ENCODE measurements around the gene PRAME. TPM values are rescaled to one million over a fixed set of nuclear protein-coding genes. Genes with fewer than 3 reads are reported as not detected.

Gene PRAME
- polyA plus RNA-seq, 4 donors: not detected

GRCh38 chr22:22595001-22595835, 36.2 kb upstream of the PRAME start:
- Histone ChIP-seq H3K4me1 (ENCODE audit: control insufficient read depth in 3 of 3, insufficient read depth in 2 of 3, low read depth in 1 of 3, low read length in 2 of 3) (no peaks in the 10 kb centered on the region), H3K4me3 (ENCODE audit: low read depth in 1 of 3, low read length in 3 of 3) (no peak overlapping the region), H3K27me3 (ENCODE audit: control insufficient read depth in 3 of 3, insufficient read depth in 3 of 3, low read length in 3 of 3) (no peaks in the 10 kb centered on the region), H3K9me3 (ENCODE audit: control insufficient read depth in 2 of 2, insufficient read depth in 1 of 2, low read depth in 1 of 2, low read length in 1 of 2) (no peaks in the 10 kb centered on the region), H3K27ac (ENCODE audit: low read depth in 1 of 3, low read length in 2 of 3) (no peak overlapping the region), H3K36me3 (ENCODE audit: control insufficient read depth in 3 of 3, insufficient read depth in 2 of 3, low read depth in 1 of 3, low read length in 3 of 3) (no peaks in the 10 kb centered on the region)
- FAIRE-seq (no peak), DNase-seq (no peak)
- 60 to 91% (median 84%) methylated on average over 5 of the region's 5 CpGs for WGBS, 3 donors

- 46 to 51% (median 51%) methylated on average over 10 of the region's 10 CpGs for WGBS, 3 donors
- H3K36me3 ChIP-seq (ENCODE audit: control insufficient read depth in 3 of 3, insufficient read depth in 2 of 3, low read depth in 1 of 3, low read length in 3 of 3): no peaks in the 10 kb centered on the region
- H3K27me3 ChIP-seq (ENCODE audit: control insufficient read depth in 3 of 3, insufficient read depth in 3 of 3, low read length in 3 of 3): no peaks in the 10 kb centered on the region
- H3K27ac ChIP-seq (ENCODE audit: low read depth in 1 of 3, low read length in 2 of 3): no peak overlapping the region
- FAIRE-seq (no peak), DNase-seq (peak; percentile 33 to 63)
- no peaks in the 10 kb centered on the region for H3K9me3 ChIP-seq (ENCODE audit: control insufficient read depth in 2 of 2, insufficient read depth in 1 of 2, low read depth in 1 of 2, low read length in 1 of 2)
- no peak overlapping the region for H3K4me3 ChIP-seq (ENCODE audit: low read depth in 1 of 3, low read length in 3 of 3)
- H3K4me1 ChIP-seq (ENCODE audit: control insufficient read depth in 3 of 3, insufficient read depth in 2 of 3, low read depth in 1 of 3, low read length in 2 of 3): no peaks in the 10 kb centered on the region
These were observed 35.0 kb upstream of the PRAME start for GRCh38 chr22:22593964-22594656.

- 42 to 47% (median 46%) methylated on average over 2 of the region's 2 CpGs for WGBS, 3 donors
- H3K9me3 ChIP-seq (ENCODE audit: control insufficient read depth in 2 of 2, insufficient read depth in 1 of 2, low read depth in 1 of 2, low read length in 1 of 2): no peaks in the 10 kb centered on the region
- H3K36me3 ChIP-seq (ENCODE audit: control insufficient read depth in 3 of 3, insufficient read depth in 2 of 3, low read depth in 1 of 3, low read length in 3 of 3): no peaks in the 10 kb centered on the region
- no peak for DNase-seq
- no peak overlapping the region for H3K4me3 ChIP-seq (ENCODE audit: low read depth in 1 of 3, low read length in 3 of 3)
- FAIRE-seq: no peak
- no peaks in the 10 kb centered on the region for H3K4me1 ChIP-seq (ENCODE audit: control insufficient read depth in 3 of 3, insufficient read depth in 2 of 3, low read depth in 1 of 3, low read length in 2 of 3)
- no peak overlapping the region for H3K27ac ChIP-seq (ENCODE audit: low read depth in 1 of 3, low read length in 2 of 3)
- no peaks in the 10 kb centered on the region for H3K27me3 ChIP-seq (ENCODE audit: control insufficient read depth in 3 of 3, insufficient read depth in 3 of 3, low read length in 3 of 3)
These were observed 34.2 kb upstream of the PRAME start for GRCh38 chr22:22593250-22593649.

GRCh38 chr22:22591348-22592299, 32.6 kb upstream of the PRAME start:
- no peak for DNase-seq
- no peak for FAIRE-seq
- Histone ChIP-seq H3K36me3 (ENCODE audit: control insufficient read depth in 3 of 3, insufficient read depth in 2 of 3, low read depth in 1 of 3, low read length in 3 of 3) (no peaks in the 10 kb centered on the region), H3K4me1 (ENCODE audit: control insufficient read depth in 3 of 3, insufficient read depth in 2 of 3, low read depth in 1 of 3, low read length in 2 of 3) (no peaks in the 10 kb centered on the region), H3K4me3 (ENCODE audit: low read depth in 1 of 3, low read length in 3 of 3) (no peak overlapping the region), H3K27me3 (ENCODE audit: control insufficient read depth in 3 of 3, insufficient read depth in 3 of 3, low read length in 3 of 3) (no peaks in the 10 kb centered on the region), H3K9me3 (ENCODE audit: control insufficient read depth in 2 of 2, insufficient read depth in 1 of 2, low read depth in 1 of 2, low read length in 1 of 2) (no peaks in the 10 kb centered on the region), H3K27ac (ENCODE audit: low read depth in 1 of 3, low read length in 2 of 3) (no peak overlapping the region)
- 55 to 64% (median 61%) methylated on average over 8 of the region's 8 CpGs for WGBS, 3 donors

GRCh38 chr22:22590136-22590891, 31.2 kb upstream of the PRAME start:
- H3K36me3 ChIP-seq (ENCODE audit: control insufficient read depth in 3 of 3, insufficient read depth in 2 of 3, low read depth in 1 of 3, low read length in 3 of 3): no peaks in the 10 kb centered on the region
- no peaks in the 10 kb centered on the region for H3K27me3 ChIP-seq (ENCODE audit: control insufficient read depth in 3 of 3, insufficient read depth in 3 of 3, low read length in 3 of 3)
- no peak overlapping the region for H3K27ac ChIP-seq (ENCODE audit: low read depth in 1 of 3, low read length in 2 of 3)
- H3K4me1 ChIP-seq (ENCODE audit: control insufficient read depth in 3 of 3, insufficient read depth in 2 of 3, low read depth in 1 of 3, low read length in 2 of 3): no peaks in the 10 kb centered on the region
- H3K4me3 ChIP-seq (ENCODE audit: low read depth in 1 of 3, low read length in 3 of 3): no peak overlapping the region
- WGBS, 3 donors: 87 to 90% (median 90%) methylated on average over 8 of the region's 8 CpGs
- H3K9me3 ChIP-seq (ENCODE audit: control insufficient read depth in 2 of 2, insufficient read depth in 1 of 2, low read depth in 1 of 2, low read length in 1 of 2): no peaks in the 10 kb centered on the region
- no peak for FAIRE-seq
- DNase-seq: no peak

GRCh38 chr22:22588485-22589164, 29.6 kb upstream of the PRAME start:
- no peaks in the 10 kb centered on the region for H3K36me3 ChIP-seq (ENCODE audit: control insufficient read depth in 3 of 3, insufficient read depth in 2 of 3, low read depth in 1 of 3, low read length in 3 of 3)
- DNase-seq (no peak), FAIRE-seq (no peak)
- no peaks in the 10 kb centered on the region for H3K9me3 ChIP-seq (ENCODE audit: control insufficient read depth in 2 of 2, insufficient read depth in 1 of 2, low read depth in 1 of 2, low read length in 1 of 2)
- H3K27me3 ChIP-seq (ENCODE audit: control insufficient read depth in 3 of 3, insufficient read depth in 3 of 3, low read length in 3 of 3): no peaks in the 10 kb centered on the region
- no peak overlapping the region for H3K4me3 ChIP-seq (ENCODE audit: low read depth in 1 of 3, low read length in 3 of 3)
- H3K4me1 ChIP-seq (ENCODE audit: control insufficient read depth in 3 of 3, insufficient read depth in 2 of 3, low read depth in 1 of 3, low read length in 2 of 3): no peaks in the 10 kb centered on the region
- 61 to 76% (median 69%) methylated on average over 12 of the region's 12 CpGs for WGBS, 3 donors
- no peak overlapping the region for H3K27ac ChIP-seq (ENCODE audit: low read depth in 1 of 3, low read length in 2 of 3)

GRCh38 chr22:22587577-22588188, 28.6 kb upstream of the PRAME start:
- H3K27ac ChIP-seq (ENCODE audit: low read depth in 1 of 3, low read length in 2 of 3): no peak overlapping the region
- H3K27me3 ChIP-seq (ENCODE audit: control insufficient read depth in 3 of 3, insufficient read depth in 3 of 3, low read length in 3 of 3): no peaks in the 10 kb centered on the region
- no peak for FAIRE-seq
- H3K4me1 ChIP-seq (ENCODE audit: control insufficient read depth in 3 of 3, insufficient read depth in 2 of 3, low read depth in 1 of 3, low read length in 2 of 3): no peaks in the 10 kb centered on the region
- no peaks in the 10 kb centered on the region for H3K36me3 ChIP-seq (ENCODE audit: control insufficient read depth in 3 of 3, insufficient read depth in 2 of 3, low read depth in 1 of 3, low read length in 3 of 3)
- WGBS, 3 donors: 65 to 75% (median 70%) methylated on average over 3 of the region's 3 CpGs
- DNase-seq: no peak
- H3K4me3 ChIP-seq (ENCODE audit: low read depth in 1 of 3, low read length in 3 of 3): no peak overlapping the region
- H3K9me3 ChIP-seq (ENCODE audit: control insufficient read depth in 2 of 2, insufficient read depth in 1 of 2, low read depth in 1 of 2, low read length in 1 of 2): no peaks in the 10 kb centered on the region

All from small intestine (tissue), 7 donors.